GM18867 (cell line): ENCODE measurements around the gene LRRC37A3.
A peak's percentile ranks its signal among the peaks of the same experiment; 100 is the strongest.
"Not testable (repeated sequence)": the region's sequence is repeated elsewhere in the genome, so short reads cannot be mapped to it uniquely, and the experiment has no call there.

ENCODE experiments used
- ATAC-seq: cut with Tn5 transposase; IDR thresholded peaks from one replicate; pipeline ENCODE4 v1.9.1; 2021; ENCODE audit warnings: mild to moderate bottlenecking, moderate library complexity; ENCODE audit not compliant: unreplicated experiment

LRRC37A3 gene

GRCh38 chr17:64919289-64920025 is at the start of gene LRRC37A3:
LRRC37A3 (minus strand) TSS chr17:64919478; CDS start chr17:64897257, 22,221 bp downstream.
- peak; percentile 92 for ATAC-seq

- ATAC-seq, result peak; percentile 91
Measured at GRCh38 chr17:64965873-64966287, 46.6 kb upstream of the LRRC37A3 start.

GRCh38 chr17:64965256-64965872 is 46.1 kb upstream of the LRRC37A3 start:
- ATAC-seq, result not testable (repeated sequence)

GRCh38 chr17:64964796-64965195 is 45.5 kb upstream of the LRRC37A3 start:
- no peak for ATAC-seq

- not testable (repeated sequence) for ATAC-seq
Measured at GRCh38 chr17:64963814-64964213, 44.5 kb upstream of the LRRC37A3 start.

GRCh38 chr17:64961563-64962378 is 42.5 kb upstream of the LRRC37A3 start:
- not testable (repeated sequence) for ATAC-seq

GRCh38 chr17:64951877-64952276 is 32.6 kb upstream of the LRRC37A3 start:
- ATAC-seq, result no peak

- ATAC-seq, result no peak
Measured at GRCh38 chr17:64950871-64951270, 31.6 kb upstream of the LRRC37A3 start.

- ATAC-seq, result no peak
Measured at GRCh38 chr17:64947152-64947551, 27.9 kb upstream of the LRRC37A3 start.

GRCh38 chr17:64941761-64942160 is 22.5 kb upstream of the LRRC37A3 start:
- no peak for ATAC-seq

GRCh38 chr17:64941045-64941444 is 21.8 kb upstream of the LRRC37A3 start:
- ATAC-seq, result no peak

- ATAC-seq, result no peak
Measured at GRCh38 chr17:64940055-64940454, 20.8 kb upstream of the LRRC37A3 start.

GRCh38 chr17:64938925-64939474 is 19.7 kb upstream of the LRRC37A3 start:
- peak; percentile 68 for ATAC-seq

- ATAC-seq, result peak; percentile 27
Measured at GRCh38 chr17:64938290-64938689, 19.0 kb upstream of the LRRC37A3 start.

GRCh38 chr17:64936117-64936516 is 16.8 kb upstream of the LRRC37A3 start:
- ATAC-seq, result no peak

GRCh38 chr17:64934284-64934778 is 15.1 kb upstream of the LRRC37A3 start:
- ATAC-seq, result not testable (repeated sequence)

GRCh38 chr17:64932850-64933249 is 13.6 kb upstream of the LRRC37A3 start:
- ATAC-seq, result not testable (repeated sequence)

- ATAC-seq, result not testable (repeated sequence)
Measured at GRCh38 chr17:64930374-64930773, 11.1 kb upstream of the LRRC37A3 start.

GRCh38 chr17:64929419-64930209 is 10.3 kb upstream of the LRRC37A3 start:
- ATAC-seq, result not testable (repeated sequence)

GRCh38 chr17:64928701-64929100 is 9.4 kb upstream of the LRRC37A3 start:
- ATAC-seq, result not testable (repeated sequence)
